ENCODE data around the gene RGCC.

GRCh38 chr13:41492432-41493260 is 35.3 kb downstream of the RGCC start:
- no peak for TF ChIP-seq CTCF (IDR thresholded peaks at IDR 0.05; ENCODE audit: poor library complexity, severe bottlenecking)
- no peak for TF ChIP-seq EZH2 (IDR thresholded peaks at IDR 0.05; ENCODE audit: borderline replicate concordance, insufficient read depth, low read length, poor library complexity, severe bottlenecking)
- TF ChIP-seq RAD21 (conservative IDR thresholded peaks at IDR 0.05): no peak
- TF ChIP-seq EP300 (conservative IDR thresholded peaks at IDR 0.05; ENCODE audit: poor library complexity, severe bottlenecking): no peak
